T follicular helper cell (primary cell): ENCODE results near the gene MKNK2.

Source experiments
- DNase-seq: peaks from one replicate; pipeline ENCODE4 v3.0.0-alpha.2; 2020; ENCODE audit warnings: low read depth

MKNK2 gene

GRCh38 chr19:2032296-2032941 lies 18.6 kb downstream of the MKNK2 start:
- no peak for DNase-seq

- no peak for DNase-seq
Observed at GRCh38 chr19:2027361-2027760, 23.7 kb downstream of the MKNK2 start.

GRCh38 chr19:2026770-2027169 lies 24.3 kb downstream of the MKNK2 start:
- no peak for DNase-seq

- DNase-seq, result no peak
Observed at GRCh38 chr19:2022289-2022688, 28.8 kb downstream of the MKNK2 start.

- DNase-seq, result no peak
Observed at GRCh38 chr19:2021453-2022140, 29.4 kb downstream of the MKNK2 start.

GRCh38 chr19:2018752-2019151 lies 32.3 kb downstream of the MKNK2 start:
- DNase-seq, result no peak

- no peak for DNase-seq
Observed at GRCh38 chr19:2016041-2016807, 34.8 kb downstream of the MKNK2 start.

- peak; percentile 34 for DNase-seq
Observed at GRCh38 chr19:2015608-2015950, 35.5 kb downstream of the MKNK2 start, which contains the start of gene BTBD2. Gene BTBD2, minus strand, starts transcription at chr19:2015714. Its CDS starts 11 bp downstream, at chr19:2015703.

- no peak for DNase-seq
Observed at GRCh38 chr19:2014731-2015607, 36.1 kb downstream of the MKNK2 start.

- no peak for DNase-seq
Observed at GRCh38 chr19:2014131-2014571, 36.9 kb downstream of the MKNK2 start.

GRCh38 chr19:2013683-2013961 lies 37.4 kb downstream of the MKNK2 start:
- DNase-seq, result no peak

GRCh38 chr19:2012941-2013682 lies 37.9 kb downstream of the MKNK2 start:
- DNase-seq, result no peak

- no peak for DNase-seq
Observed at GRCh38 chr19:2011169-2011568, 39.9 kb downstream of the MKNK2 start.

GRCh38 chr19:2010135-2010668 lies 40.8 kb downstream of the MKNK2 start:
- DNase-seq, result no peak

GRCh38 chr19:2003874-2004273 lies 47.2 kb downstream of the MKNK2 start:
- DNase-seq, result no peak

- no peak for DNase-seq
Observed at GRCh38 chr19:1999856-2000515, 51.1 kb downstream of the MKNK2 start.

GRCh38 chr19:1998712-1999708 lies 52.0 kb downstream of the MKNK2 start:
- DNase-seq, result no peak

- DNase-seq, result no peak
Observed at GRCh38 chr19:1997353-1998233, 53.5 kb downstream of the MKNK2 start.
